Renal cortex interstitium (tissue), 11 donors: ENCODE results near the gene ELOB. TPM values are rescaled to one million over a fixed set of nuclear protein-coding genes. Genes with fewer than 3 reads are reported as not detected.

Experiments
- DNase-seq, 11 donors: peaks; one replicate each; pipeline ENCODE4 v3.0.0-alpha.2; 2013; ENCODE audit warnings: low read depth in 9 of 11, low spot score in 4 of 11; ENCODE audit errors: extremely low read depth in 1 of 11
- polyA plus RNA-seq, 3 donors: library from polyadenylated mRNA; unstranded; fragments of 120-200 nt; gene quantifications; one replicate each; pipeline ENCODE4 v1.2.1, GENCODE V29; 2013; ENCODE audit not compliant: insufficient read length in 3 of 3

ELOB gene
- polyA plus RNA-seq, 3 donors = 193 to 255 (median 237) TPM

DNA sequence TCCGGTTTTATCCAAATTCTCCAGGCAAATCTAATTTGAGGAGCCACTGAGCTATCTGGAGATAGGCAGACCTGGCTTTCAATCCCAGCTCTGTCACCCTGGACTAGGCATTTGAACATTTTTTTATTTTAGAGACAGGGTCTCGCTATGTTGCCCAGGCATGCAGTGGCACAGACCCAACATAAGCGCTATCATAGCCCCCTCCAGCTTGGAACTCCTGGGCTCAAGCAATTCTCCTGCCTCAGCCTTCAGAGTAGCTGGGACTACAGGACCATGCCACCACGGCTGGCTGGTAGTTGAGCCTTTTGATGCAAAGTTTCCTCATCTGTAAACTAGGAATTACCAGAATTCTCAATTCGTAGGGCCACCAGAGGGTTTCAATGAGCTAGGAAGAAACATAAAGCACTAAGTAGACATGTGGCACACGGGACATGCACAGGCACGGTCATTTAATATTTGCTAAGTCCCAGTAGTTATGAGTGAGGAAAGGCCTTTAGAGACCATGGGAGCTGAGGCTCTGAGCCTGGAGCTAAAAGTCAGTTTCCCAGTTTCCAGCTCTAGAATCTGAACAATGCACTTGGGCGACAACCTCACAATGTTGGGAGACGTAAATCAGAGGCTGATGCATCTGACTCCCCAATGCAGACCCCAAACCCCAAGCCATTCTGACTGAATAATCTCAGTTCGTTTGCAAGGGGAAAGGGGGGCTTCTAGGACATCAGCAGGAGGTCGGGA lies 1.1 kb downstream of the ELOB start:
- DNase-seq = no peak

- no peak for DNase-seq
These were observed 1.9 kb downstream of the ELOB start for GRCh38 chr16:2775131-2775716.

DNA sequence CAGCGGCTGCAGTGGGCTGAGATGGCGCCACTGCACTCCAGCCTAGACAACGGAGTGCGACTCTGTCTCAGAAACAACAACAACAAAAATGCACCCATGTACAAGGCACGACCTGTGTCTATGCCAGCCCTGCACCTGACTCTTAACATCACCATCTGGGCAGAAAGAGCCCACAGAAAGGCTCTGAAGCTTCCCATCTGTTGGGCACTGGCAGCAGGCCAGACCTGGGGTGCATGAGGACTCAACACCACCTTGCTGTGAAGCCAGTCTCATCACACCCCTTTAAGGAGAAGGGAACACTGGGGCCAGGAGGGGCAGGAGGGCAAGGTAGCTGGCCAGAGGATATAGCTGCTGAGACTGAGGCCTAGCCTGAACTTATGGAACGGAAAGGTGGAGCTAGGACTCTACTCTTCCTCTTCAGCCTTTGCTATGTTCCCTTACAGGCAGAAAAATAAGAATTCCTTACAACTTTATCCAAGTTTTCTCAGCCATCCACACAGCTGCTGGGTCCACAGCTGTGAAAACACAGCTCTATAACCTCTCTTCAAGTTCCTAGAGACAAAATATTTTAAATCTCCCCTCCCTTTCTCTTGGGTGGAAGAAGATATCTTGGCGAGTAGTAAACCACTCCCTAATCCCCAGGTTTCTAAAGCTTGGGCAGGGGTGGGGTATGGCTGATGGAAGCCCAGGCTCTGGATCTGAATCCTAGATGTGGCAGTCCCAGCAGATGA lies 2.8 kb downstream of the ELOB start:
- no peak for DNase-seq

DNA sequence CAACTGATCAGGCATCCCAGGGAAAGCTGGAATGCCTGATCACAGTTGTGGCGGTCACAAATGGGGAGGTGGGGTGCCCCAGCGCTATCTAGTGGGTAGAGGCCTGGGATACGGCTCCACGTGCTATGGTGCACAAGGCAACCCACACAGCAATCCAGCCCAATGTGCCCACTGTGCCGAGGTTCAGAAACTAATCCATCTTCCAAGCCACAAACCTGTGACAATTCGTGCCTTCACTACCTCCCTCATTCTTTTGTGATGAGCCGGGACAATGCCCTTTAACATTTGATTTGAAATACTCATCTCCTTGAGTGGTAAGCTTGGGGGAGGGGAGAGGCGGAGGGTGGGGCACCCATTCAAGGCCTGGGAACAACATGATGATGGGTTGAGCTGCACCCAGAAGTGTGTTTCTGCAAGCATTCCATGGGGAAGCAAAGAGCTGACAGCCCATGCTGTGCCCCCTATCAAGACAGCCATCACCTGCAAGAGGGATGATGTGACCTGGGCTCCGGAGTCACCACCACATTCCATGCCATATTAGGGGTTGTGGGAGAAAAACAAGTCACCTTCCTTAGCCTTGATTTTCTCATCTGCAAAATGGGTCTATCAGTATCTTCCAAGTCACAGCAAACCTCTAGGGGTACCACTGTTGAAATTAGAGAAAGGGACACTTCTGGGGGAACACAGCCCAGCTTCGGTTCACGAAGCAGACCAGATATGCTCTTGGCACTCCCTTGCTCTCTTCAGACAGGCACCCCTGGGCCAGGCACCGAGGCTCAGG lies 3.7 kb downstream of the ELOB start:
- no peak for DNase-seq

DNA sequence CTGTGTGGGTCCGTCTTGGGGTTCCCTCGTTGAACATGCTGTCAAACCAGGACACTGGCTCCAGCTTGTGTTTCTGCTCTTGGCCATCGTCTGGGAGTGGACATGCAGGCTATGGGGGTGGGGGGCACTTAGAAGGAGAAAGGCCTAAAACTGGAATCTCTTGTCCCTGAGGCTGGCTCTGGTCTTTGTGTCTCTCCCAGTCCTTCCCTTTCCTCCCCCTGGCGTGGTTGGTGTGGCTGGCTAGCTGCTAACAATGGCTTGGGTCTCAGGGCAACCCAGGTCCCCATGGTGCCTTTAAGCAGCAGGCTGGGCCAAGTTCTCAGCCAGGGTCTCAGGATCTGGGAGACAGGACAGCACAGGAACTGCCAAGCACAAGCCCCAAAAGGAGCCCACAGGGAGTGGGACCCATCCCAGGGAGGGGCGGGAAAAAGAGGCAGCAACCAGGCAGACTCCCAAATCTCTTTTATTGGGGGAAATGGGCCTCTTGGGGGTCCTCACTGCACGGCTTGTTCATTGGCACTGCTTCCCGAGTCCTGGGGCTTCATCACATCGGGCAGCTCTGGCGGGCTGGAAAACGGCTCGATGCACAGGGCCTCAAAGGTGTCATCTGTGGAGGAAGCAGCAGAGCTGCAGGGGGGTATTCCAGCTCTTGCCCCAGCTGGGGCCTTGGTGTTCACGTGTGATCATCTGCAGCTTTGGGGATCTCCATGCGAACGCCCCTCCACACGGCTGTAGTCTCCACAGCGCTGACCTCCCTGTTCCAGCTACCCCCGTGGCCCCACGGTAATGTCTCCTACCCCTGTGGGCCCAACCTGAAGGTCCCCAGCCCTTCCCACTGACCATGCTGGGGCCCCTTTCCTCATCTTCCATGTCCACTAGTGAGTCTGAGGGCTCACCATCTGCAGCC lies 5.3 kb downstream of the ELOB start:
- DNase-seq = no peak

- no peak for DNase-seq
These were observed 6.8 kb downstream of the ELOB start for GRCh38 chr16:2770057-2770951.

GRCh38 chr16:2769675-2770056 lies 7.4 kb downstream of the ELOB start:
- no peak for DNase-seq

DNA sequence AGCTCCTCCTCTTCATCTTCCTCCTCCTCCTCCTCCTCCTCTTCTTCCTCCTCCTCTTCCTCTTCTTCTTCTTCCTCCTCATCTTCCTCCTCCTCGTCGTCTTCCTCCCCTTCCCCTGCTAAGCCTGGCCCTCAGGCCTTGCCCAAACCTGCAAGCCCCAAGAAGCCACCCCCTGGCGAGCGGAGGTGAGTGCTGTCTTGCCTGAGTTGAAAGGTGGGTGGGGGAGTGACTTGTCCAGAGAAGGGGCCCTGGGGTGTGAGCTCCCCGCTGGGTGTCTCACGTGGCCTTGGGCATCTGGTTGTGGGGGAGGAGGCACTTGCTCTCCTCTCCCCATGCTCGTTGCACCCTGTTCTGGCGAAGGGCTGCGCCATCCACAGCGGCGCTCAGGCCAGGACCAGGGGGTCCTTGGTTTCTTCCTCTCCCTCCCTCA lies 8.0 kb downstream of the ELOB start:
- DNase-seq = no peak

GRCh38 chr16:2768403-2769089 lies 8.5 kb downstream of the ELOB start:
- DNase-seq = no peak

DNA sequence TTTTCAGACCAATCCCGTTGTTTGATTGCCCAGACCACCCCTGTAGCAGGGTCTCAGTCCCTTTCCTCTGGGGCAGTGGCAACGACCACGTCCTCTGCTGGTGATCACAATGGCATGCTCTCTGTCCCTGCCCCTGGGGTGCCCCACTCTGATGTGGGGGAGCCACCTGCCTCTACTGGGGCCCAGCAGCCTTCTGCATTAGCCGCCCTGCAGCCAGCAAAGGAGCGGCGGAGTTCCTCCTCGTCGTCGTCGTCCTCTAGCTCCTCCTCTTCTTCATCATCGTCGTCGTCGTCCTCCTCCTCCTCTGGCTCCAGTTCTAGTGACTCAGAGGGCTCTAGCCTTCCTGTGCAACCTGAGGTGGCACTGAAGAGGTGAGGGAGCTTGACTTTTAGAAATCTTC lies 9.2 kb downstream of the ELOB start:
- no peak for DNase-seq

DNA sequence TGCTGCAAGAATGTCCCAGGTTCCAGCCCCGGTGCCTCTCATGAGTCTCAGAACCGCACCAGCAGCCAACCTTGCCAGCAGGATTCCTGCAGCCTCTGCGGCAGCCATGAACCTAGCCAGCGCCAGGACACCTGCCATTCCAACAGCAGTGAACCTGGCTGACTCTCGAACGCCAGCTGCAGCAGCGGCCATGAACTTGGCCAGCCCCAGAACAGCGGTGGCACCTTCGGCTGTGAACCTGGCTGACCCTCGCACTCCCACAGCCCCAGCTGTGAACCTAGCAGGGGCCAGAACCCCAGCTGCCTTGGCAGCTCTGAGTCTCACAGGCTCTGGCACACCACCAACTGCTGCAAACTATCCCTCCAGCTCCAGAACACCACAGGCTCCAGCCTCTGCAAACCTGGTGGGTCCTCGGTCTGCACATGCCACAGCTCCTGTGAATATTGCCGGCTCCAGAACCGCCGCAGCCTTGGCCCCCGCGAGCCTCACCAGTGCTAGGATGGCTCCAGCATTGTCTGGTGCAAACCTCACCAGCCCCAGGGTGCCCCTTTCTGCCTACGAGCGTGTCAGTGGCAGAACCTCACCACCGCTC lies 9.8 kb downstream of the ELOB start:
- DNase-seq = no peak

DNA sequence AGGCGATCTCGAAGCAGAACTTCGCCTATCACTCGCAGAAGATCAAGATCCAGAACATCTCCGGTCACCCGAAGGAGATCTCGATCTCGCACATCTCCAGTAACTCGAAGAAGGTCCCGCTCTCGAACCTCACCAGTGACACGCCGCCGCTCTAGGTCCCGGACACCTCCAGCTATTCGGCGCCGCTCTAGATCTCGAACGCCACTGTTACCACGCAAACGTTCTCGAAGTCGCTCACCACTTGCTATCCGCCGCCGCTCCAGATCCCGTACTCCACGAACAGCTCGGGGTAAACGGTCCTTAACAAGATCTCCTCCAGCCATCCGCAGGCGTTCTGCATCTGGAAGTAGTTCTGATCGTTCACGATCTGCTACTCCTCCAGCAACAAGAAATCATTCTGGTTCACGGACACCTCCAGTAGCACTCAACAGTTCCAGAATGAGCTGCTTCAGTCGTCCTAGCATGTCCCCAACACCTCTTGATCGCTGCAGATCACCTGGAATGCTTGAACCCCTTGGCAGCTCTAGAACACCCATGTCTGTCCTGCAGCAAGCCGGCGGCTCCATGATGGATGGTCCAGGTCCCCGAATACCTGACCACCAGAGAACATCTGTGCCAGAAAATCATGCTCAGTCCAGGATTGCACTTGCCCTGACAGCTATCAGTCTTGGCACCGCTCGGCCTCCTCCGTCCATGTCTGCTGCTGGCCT lies 10.5 kb downstream of the ELOB start:
- DNase-seq = no peak

GRCh38 chr16:2765462-2766404 lies 11.3 kb downstream of the ELOB start:
- no peak for DNase-seq

- DNase-seq = no peak
These were observed 12.4 kb downstream of the ELOB start for GRCh38 chr16:2764718-2765117.

GRCh38 chr16:2763173-2763572 lies 13.9 kb downstream of the ELOB start:
- no peak for DNase-seq
